NCI-H2029 (cell line): ENCODE results near the gene VEGFA.

Source experiments
- DNase-seq: peaks from one replicate; lab custom pipeline; 2025; lab: John Stamatoyannopoulos, UW

The VEGFA gene

GRCh38 chr6:43759136-43759906 is 10.7 kb upstream of the VEGFA start:
- DNase-seq = no peak

GRCh38 chr6:43759907-43760206 is 10.2 kb upstream of the VEGFA start:
- DNase-seq = no peak

- no peak for DNase-seq
Measured at GRCh38 chr6:43760210-43761168, 9.5 kb upstream of the VEGFA start.

- DNase-seq = no peak
Measured at GRCh38 chr6:43761666-43762409, 8.2 kb upstream of the VEGFA start.

- no peak for DNase-seq
Measured at GRCh38 chr6:43762410-43762768, 7.6 kb upstream of the VEGFA start.

- no peak for DNase-seq
Measured at GRCh38 chr6:43762966-43763695, 6.9 kb upstream of the VEGFA start.

- DNase-seq = no peak
Measured at GRCh38 chr6:43763812-43764522, 6.0 kb upstream of the VEGFA start.

GRCh38 chr6:43764772-43765171 is 5.2 kb upstream of the VEGFA start:
- DNase-seq = no peak

GRCh38 chr6:43765776-43766499 is 4.1 kb upstream of the VEGFA start:
- DNase-seq = no peak

GRCh38 chr6:43766500-43766853 is 3.5 kb upstream of the VEGFA start:
- no peak for DNase-seq

- no peak for DNase-seq
Measured at GRCh38 chr6:43766964-43767461, 3.0 kb upstream of the VEGFA start.

- no peak for DNase-seq
Measured at GRCh38 chr6:43767553-43768505, 2.2 kb upstream of the VEGFA start.

- DNase-seq = no peak
Measured at GRCh38 chr6:43768506-43768860, 1.5 kb upstream of the VEGFA start.

GRCh38 chr6:43768983-43769525 is 957 bp upstream of the VEGFA start:
- DNase-seq = no peak

- DNase-seq = peak; percentile 31
Measured at GRCh38 chr6:43770372-43771209, 580 bp downstream of the VEGFA start.

- DNase-seq = peak; percentile 24
Measured at GRCh38 chr6:43771210-43771857, 1.3 kb downstream of the VEGFA start.

- peak; percentile 16 for DNase-seq
Measured at GRCh38 chr6:43771858-43772680, 2.1 kb downstream of the VEGFA start.
